ENCODE measurements around the gene EEA1.

Gene EEA1

DNA sequence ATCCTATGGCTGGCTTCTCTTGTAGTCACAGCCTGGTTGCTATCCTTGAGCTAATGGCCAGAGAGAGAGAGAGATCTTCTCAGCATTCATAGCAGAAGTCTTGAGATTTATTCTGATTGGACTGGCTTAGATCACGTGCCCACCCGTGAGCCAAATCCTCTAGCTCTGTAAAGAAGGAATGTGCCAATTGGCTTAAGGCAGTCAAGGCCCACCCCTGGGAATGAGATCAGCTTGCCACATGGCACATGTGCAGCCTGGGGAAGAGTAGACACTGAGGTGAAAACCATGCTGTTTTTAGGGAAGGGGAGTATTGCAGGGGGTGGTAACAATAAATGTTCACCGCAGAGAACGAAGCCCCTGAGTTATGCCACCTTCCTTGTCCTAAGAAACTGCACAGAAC lies 190.0 kb downstream of the EEA1 start:
- DNase-seq, result no peak

DNA sequence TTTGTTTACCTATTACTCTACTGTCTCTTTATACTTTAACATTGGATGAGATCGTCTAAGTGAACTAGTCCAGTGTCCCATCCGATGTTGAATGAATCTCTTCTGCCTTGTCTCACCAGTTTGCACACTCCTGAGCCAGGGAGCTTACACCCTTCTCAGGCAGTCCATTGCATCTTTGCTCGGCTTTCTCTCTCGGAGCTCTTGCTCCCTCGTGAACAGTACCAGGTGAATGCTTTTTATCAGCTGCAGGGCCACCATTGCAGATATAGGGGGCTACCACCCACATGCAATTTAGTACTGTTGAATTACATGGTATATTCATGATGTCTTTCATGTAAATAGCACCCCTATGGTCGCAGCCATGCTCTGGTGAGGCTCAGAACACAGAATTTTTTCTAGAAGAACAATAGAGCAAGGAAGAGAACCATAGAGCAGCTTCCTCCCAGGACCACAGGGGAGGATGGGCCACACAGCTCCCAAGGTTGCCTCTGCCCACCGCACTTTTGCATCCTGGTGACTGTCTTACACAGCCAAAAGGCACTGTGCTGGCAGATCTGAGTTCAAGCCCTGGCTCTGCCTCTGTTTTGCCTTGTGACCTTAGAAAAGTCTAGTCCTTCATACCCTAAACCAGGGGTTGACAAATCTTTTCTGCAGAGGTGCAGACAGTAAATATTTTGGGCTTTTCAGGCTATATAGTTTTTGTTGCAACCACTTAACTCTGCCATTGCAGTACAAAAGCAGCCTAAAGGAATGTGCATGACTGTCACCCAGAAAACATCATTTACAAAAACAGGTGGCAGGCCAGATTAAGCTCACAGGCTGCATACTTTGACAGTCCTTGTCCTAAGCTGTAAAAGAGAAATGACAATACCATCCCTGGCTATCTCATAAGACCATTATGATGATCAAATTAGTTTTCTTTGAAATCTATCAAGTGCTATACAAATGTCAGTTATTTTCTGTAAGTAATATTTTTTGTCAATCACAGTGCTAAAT lies 190.9 kb downstream of the EEA1 start:
- no peak for DNase-seq

DNA sequence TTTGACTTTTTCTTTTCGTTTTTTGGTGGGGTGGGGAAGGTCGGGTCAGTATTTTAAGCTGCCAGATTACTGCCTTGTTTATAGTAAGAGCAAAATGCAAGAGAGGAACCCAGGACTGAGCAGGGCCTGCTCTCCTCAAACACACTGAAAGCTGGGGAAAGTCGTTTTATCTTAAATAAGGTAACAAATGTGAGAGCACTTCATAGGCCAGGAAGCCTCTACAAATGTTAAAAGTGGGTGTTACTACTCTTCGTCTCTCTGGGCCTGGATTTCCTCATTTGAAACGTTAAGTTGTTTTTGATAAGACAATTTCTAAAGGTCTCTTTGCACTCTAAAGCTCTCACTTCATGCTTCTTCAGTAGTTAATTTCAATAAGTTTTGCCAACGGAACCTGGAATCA lies 192.5 kb downstream of the EEA1 start:
- DNase-seq, result no peak

DNA sequence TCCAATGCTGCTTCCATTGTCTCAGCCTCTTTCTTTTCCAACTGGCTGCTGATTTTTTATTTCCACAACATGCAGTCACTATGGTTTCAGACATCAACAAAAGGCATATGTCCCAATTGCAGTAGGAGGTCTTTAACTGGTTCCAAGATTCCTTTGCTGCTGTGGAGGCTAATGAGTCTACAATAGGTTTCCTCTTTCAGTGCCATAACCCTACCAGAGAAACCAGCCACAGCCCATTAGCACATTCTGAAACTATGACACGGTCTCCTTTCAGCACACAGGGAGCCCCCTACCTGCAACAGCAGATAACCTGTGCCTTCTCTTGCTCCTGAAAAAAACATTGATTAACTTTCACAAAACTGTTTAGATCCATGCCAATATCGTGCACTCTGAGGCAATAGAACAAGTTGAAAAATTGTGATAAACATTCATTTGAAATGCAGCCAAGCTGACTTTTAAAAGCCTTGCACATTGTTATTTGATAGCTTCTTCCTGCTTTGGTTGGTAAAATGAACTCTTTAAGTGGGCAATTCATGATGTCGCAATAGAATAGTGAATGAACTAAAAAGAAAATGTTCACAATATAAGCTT lies 193.9 kb downstream of the EEA1 start:
- no peak for DNase-seq

DNA sequence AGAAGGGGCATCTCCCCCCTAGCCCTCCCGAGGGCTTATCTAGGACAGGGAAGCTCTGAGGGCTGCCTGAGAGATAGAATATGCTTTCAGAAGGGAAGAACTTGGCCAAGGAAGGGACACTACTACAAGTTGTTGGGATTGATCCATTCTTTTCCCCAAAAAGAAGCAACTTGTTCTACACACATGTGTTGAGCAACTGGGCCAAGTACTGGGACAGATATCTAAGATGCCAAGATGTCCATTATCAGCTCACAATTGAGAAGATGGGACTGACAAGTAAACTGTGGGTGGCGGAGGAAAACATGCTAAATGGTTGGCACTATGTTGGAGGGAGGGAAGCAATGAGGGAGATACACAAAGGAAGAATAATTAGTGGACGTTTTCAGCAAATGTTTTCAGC lies 195.4 kb downstream of the EEA1 start:
- DNase-seq, result no peak

DNA sequence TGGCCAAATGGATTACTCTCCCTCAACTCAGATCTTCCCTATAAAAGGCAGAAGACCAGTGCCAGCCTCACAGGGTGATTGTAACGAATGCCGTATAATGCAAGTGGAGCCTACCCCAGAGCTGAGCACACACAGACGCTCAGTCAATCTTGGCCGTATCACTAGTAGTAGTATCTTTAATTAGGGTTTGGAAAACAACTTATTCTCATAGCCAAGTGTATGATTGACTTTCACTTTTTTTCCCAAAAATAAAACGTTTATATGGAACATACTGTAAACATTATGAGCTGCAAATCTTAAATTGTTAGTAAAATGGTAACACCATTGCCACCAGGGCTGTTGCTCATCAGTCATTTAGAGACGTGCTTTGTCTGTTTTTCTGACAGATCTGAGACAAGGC lies 195.9 kb downstream of the EEA1 start:
- no peak for DNase-seq

DNA sequence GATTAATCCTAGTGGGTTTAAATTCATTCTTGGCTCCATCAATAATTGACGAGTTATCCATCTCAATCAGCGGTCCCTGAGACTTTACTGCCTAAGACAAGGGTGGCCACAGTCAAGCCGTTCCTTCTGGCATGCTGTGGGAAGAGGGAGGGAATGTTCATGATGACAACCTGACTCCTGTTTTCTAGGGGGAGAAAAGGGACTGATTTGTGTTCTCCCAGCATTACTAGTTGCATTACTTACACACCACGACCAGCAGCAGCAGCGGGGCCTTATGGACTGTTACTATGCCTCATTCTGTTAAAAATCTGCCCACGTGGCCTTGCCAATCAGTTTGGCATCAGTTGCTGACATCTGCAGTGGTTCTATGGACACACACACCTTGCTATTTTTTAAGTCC lies 196.4 kb downstream of the EEA1 start:
- DNase-seq, result no peak

DNA sequence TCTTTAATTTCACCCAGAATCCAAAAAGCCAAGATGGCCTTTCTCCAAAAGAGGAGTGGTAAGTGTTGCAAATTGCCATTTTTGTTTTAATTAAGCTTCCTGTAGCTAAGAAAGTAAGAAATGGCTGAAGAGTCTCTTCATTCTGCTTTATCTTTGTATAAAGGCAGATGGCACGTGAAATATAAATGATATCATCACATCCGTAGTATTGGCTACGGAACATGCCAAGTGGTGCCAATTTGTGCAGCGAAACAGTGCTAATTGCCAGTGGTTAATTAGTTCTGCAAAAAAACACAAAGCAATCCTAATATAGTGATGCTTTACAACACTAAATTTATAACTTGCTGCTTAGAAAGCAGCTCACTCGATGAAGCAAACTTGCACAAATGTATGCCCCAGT lies 196.9 kb downstream of the EEA1 start:
- no peak for DNase-seq

DNA sequence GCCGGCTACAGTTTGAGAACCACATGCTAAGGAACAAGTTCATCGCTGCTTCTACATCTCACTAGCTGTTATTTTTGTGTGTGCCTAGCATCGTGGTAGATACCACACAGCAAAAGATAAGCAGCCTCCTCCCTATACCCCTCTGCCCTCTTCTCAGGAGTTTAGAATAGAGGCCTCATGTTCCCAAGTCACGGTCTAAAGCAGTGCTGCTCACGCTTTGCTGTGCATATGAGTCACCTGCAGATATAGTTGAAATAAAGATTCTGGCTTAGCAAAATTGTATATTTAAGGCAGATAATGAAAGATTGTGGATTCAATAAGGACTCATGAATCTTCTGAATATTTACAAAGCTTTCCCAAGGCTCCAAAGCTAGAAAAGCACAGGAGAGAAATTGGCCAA lies 198.3 kb downstream of the EEA1 start:
- DNase-seq, result no peak

DNA sequence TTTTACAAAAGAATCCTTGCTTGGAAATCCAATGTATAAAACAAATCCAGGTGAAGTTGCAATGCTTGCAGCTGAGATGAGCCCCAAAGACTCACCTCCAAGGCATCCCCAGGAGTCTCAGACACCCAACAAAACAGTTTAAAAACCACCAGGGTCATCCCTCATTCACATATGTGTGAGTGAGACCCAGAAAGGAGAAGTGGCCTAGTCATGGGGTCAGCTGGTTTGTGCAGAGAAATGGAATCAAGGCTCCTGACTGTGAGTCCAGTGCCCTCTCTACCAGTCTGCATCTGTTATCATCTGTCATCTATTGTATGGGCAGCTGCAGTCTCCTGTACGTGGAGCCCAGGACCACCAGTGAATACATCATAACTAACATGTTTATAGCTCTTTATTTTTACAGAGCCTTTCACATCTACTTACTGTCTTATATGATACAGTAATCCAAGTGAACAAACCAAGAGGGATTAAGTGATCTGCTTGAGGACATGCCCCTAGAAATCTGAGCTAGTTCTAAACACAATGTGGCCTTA lies 199.3 kb downstream of the EEA1 start:
- no peak for DNase-seq

DNA sequence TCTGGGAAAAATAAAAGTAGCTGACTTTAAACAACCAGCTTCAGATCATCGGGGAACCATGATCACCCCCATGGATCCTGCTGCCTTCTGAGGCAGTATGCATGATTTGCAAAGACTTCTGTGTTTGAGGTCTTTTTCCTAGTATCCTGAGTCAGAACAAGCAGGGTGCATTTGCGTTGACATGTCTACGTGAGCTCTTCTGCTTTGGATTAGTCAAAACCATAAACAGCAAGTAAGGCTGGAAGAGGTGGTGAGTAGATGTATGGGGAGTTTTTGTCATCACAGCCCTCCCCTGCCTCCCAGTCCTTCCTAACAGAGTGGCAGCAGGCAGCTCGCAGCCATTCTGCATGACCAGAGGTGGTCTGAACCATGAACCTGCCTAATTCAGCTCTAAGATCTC lies 202.2 kb downstream of the EEA1 start:
- DNase-seq, result no peak

DNA sequence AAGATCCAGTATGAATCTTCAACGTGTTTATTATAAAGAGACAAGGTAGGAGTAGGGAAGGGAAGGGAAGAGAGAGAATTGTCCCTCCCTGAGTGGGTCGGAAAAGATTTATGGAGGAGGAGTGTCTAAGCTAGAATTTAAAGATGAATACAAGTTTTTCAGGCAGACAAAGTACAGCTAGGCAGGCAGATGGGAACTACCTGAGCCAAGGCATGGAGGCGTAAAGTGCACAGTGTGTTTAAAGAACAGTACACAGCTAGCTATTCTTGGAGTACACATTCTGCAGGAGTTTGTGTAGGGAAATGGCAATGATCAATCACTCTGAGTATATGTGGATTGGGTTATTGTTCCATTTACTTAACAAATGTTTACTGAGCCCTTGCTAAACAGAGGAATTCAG lies 206.2 kb downstream of the EEA1 start:
- no peak for DNase-seq

DNA sequence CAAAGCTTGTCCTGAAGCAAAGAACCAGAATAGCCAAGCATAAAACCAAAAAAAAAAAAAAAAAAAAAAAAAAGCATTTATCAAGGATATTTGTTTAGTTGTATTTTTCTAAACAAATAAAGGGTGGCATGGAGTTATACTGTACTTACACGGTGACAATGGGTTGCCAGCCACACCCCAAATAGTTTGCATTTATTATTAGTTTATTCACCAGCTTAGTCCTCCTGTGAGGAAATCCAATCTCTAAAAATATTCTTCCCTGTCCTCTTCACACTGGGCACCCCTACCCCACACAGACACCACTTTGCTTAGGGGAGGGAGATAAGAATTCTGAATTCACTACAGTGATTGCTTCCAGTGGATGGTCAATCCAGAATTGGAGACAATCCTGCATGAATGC lies 207.4 kb downstream of the EEA1 start:
- no peak for DNase-seq

DNA sequence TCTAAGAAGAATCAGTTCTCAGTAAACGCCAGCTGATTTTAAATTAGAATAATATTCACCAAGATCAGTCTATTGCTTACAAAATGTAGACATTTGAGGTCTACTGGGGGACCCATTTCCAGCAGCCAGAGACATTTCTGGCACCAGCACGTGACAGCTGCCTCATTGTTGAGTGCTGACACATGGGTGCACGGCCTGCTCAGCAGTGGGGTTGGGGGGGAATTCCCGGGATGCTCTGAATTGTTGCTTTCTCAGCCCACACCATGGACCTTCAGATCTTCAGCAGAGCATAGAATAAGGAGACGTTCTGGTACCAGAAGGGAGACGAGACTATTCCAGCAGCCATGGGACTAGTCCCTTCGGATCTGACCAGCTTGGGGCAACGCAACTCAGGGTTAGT lies 208.0 kb downstream of the EEA1 start:
- no peak for DNase-seq
